Testis (tissue), 2 donors: Measurements from ENCODE around the gene ACOX3.

Source experiments
- POLR2A ChIP-seq: fragments of 450-650 bp; IDR thresholded peaks from one replicate; pipeline ENCODE4 v1.6.1; 2017; ENCODE audit warnings: antibody characterized with exemption, mild to moderate bottlenecking, moderate library complexity
- TF ChIP-seq, protein P1 (sequence below), 3 experiments: fragments of 450-650 bp in 2 of 3; fragments of 200-600 bp in 1 of 3; sonication (generic) in 1 of 3; IDR thresholded peaks; one replicate each; pipeline ENCODE4 v1.5.1; 2016 to 2019; ENCODE audit warnings: antibody characterized with exemption in 3 of 3, mild to moderate bottlenecking in 2 of 3, moderate library complexity in 1 of 3

DNA sequence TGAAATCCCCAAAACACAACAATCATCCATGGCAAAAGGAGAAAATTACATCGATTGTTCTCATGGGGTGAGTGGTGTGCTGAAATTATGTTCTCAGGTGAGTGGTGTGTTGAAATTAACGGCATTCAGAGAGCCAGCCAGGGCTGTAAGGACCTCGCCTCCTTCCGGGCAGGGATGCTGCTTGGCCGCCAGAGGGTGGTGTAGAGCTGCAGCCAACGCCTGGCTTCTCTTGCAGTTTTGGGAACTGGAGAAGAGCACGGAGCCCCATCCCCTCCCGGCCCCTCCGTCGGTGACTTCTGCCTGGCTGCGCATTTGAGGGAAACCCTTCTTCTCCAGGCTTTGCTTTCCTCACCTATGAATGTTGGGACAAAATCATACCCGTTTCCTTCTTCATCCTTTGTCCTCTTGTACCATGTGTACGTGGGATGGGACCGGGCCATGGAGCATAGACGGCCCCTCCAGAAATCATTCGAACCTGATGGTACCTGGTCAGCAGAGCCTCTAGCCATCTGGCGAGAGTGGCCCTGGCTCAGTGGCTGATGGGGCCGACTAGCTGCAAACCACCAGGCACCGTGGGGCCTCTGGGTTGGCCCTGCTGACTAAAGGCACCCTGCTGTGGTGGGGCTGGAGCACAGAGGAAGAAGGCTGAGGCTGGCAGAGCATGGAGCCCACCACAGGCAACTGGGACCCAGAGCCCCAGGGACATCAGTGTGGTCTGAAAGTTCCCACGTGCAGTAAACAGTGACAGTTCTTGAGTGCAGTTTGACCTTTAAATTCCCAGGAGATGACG lies 28.4 kb upstream of the ACOX3 start:
- TF ChIP-seq POLR2A, result no peak
- TF ChIP-seq, protein P1, sequence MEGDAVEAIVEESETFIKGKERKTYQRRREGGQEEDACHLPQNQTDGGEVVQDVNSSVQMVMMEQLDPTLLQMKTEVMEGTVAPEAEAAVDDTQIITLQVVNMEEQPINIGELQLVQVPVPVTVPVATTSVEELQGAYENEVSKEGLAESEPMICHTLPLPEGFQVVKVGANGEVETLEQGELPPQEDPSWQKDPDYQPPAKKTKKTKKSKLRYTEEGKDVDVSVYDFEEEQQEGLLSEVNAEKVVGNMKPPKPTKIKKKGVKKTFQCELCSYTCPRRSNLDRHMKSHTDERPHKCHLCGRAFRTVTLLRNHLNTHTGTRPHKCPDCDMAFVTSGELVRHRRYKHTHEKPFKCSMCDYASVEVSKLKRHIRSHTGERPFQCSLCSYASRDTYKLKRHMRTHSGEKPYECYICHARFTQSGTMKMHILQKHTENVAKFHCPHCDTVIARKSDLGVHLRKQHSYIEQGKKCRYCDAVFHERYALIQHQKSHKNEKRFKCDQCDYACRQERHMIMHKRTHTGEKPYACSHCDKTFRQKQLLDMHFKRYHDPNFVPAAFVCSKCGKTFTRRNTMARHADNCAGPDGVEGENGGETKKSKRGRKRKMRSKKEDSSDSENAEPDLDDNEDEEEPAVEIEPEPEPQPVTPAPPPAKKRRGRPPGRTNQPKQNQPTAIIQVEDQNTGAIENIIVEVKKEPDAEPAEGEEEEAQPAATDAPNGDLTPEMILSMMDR (IDR thresholded peaks at IDR 0.05), result peak; percentile 76 to 89 (median 82)
